DND-41 (cell line): ENCODE data around the gene SFMBT2.

Source experiments
- ATAC-seq: fragments of 200-7000 bp; cut with Tn5 transposase; 3 replicates; pipeline ENCODE4 v1.9.1; 2021; ENCODE audit warnings: low read depth; ENCODE audit not compliant: insufficient read depth
- DNase-seq: peaks from one replicate; pipeline ENCODE4 v3.0.0-alpha.2; 2020
- H2AFZ ChIP-seq: 2 replicates; pipeline ENCODE4 v1.6.0; 2012; ENCODE audit warnings: low read depth, low read length
- H3K27ac ChIP-seq: 2 replicates; pipeline ENCODE4 v1.5.1; 2012; ENCODE audit warnings: low read length, inconsistent platforms
- H3K27me3 ChIP-seq: fragments of 200-600 bp; sonication (generic); 2 replicates; pipeline ENCODE4 v1.6.0; 2012; ENCODE audit warnings: low read length, mild to moderate bottlenecking, inconsistent platforms; ENCODE audit not compliant: insufficient read depth, poor library complexity
- H3K36me3 ChIP-seq: 2 replicates; pipeline ENCODE4 v1.5.1; 2012; ENCODE audit warnings: low read length, inconsistent platforms; ENCODE audit not compliant: insufficient read depth
- H3K4me1 ChIP-seq: 2 replicates; pipeline ENCODE4 v1.5.1; 2012; ENCODE audit warnings: mild to moderate bottlenecking, low read length; ENCODE audit not compliant: insufficient read depth
- H3K4me2 ChIP-seq: 2 replicates; pipeline ENCODE4 v1.6.0; 2012; ENCODE audit warnings: mild to moderate bottlenecking, moderate library complexity, low read length, inconsistent platforms; ENCODE audit not compliant: insufficient read depth
- H3K4me3 ChIP-seq, 2 experiments: fragments of 200-600 bp in 1 of 2; shearing (Covaris generic) in 1 of 2; 2 replicates each; pipeline ENCODE4 v1.5.1; 2012 to 2016; ENCODE audit warnings: inconsistent platforms in 2 of 2, low read length in 2 of 2, mild to moderate bottlenecking in 2 of 2, low read depth in 1 of 2, moderate library complexity in 1 of 2
- H3K79me2 ChIP-seq: 2 replicates; pipeline ENCODE4 v1.6.0; 2012; ENCODE audit warnings: low read length, inconsistent platforms; ENCODE audit not compliant: insufficient read depth
- H3K9ac ChIP-seq: 2 replicates; pipeline ENCODE4 v1.6.0; 2012; ENCODE audit warnings: low read depth, mild to moderate bottlenecking, inconsistent platforms, low read length, moderate library complexity
- H3K9me3 ChIP-seq: 2 replicates; pipeline ENCODE4 v1.5.1; 2012; ENCODE audit warnings: low read length, moderate library complexity, mild to moderate bottlenecking, inconsistent platforms; ENCODE audit not compliant: insufficient read depth, severe bottlenecking
- H4K20me1 ChIP-seq: 2 replicates; pipeline ENCODE4 v1.6.0; 2012; ENCODE audit warnings: low read length; ENCODE audit not compliant: insufficient read depth
- CTCF ChIP-seq: IDR thresholded peaks from 2 replicates; pipeline ENCODE4 v1.5.1; 2012; ENCODE audit warnings: borderline replicate concordance, low read length, moderate library complexity, mild to moderate bottlenecking; ENCODE audit not compliant: poor library complexity, severe bottlenecking; ENCODE audit errors: extremely low read depth
- EZH2 ChIP-seq: IDR thresholded peaks from 3 replicates; pipeline ENCODE4 v1.6.1; 2012; ENCODE audit warnings: borderline replicate concordance, low read depth, mild to moderate bottlenecking, moderate library complexity, low read length, inconsistent platforms; ENCODE audit not compliant: severe bottlenecking

The SFMBT2 gene

GRCh38 chr10:7111089-7111488 lies 299.7 kb downstream of the SFMBT2 start:
- Histone ChIP-seq H3K27ac (no peak overlapping the region), H3K9me3 (no peaks in the 10 kb centered on the region), H3K79me2 (no peaks in the 10 kb centered on the region), H3K27me3 (no peaks in the 10 kb centered on the region), H3K4me2 (no peak overlapping the region), H2AFZ (no peak overlapping the region), H3K9ac (no peak overlapping the region), H3K4me1 (peaks cover 2% of the 10 kb centered on the region), H4K20me1 (no peaks in the 10 kb centered on the region), H3K36me3 (no peaks in the 10 kb centered on the region), H3K4me3 (no peak overlapping the region)
- ATAC-seq (no peak), DNase-seq (no peak)
- TF ChIP-seq CTCF (no peak), EZH2 (no peak)
